ENCODE results near the gene RYR2.
"Not testable (repeated sequence)": the region's sequence is repeated elsewhere in the genome, so short reads cannot be mapped to it uniquely, and the experiment has no call there.

The RYR2 gene

GRCh38 chr1:237084341-237085077, 42.5 kb downstream of the RYR2 start:
- DNase-seq: no peak

- no peak for DNase-seq
Measured at GRCh38 chr1:237091691-237092090, 49.7 kb downstream of the RYR2 start.

DNA sequence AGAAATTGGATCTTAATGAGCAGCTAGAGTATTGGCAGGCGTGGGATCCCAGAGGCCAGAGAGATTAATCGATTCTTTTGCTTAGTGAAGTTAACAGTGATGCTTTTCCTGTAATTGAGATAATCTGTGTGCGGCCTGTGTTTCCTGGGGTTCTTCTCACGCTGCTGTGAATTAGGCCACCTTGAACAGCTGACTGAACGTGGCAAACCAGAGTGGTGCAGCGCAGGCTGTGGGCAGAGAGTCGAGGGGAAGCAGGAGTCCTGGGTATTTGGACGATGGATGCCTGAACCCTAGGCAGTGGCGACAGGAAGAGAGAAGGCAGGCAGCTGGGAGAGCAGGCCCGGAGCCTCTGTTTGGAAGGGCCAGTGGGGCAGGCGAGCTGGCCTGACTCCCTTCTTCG, 51.7 kb downstream of the RYR2 start:
- no peak for DNase-seq

DNA sequence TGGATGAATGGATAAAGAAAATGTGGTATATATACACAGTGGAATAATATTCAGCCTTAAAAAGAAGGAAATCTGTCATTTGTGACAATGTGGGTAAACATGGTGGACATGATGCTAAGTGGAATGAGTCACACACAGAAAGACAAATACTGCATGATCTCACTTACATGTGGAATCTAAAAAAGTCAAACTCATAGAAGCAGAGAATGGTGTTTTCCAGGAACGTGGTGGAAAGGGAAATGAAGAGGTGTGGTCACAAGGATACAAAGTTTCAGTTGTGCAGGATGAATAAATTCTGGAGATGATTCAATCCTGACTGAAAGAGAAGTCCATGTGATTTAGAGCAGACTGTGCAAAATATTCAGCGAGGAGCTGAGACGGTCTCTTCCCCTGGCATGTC, 56.6 kb downstream of the RYR2 start:
- no peak for DNase-seq

DNA sequence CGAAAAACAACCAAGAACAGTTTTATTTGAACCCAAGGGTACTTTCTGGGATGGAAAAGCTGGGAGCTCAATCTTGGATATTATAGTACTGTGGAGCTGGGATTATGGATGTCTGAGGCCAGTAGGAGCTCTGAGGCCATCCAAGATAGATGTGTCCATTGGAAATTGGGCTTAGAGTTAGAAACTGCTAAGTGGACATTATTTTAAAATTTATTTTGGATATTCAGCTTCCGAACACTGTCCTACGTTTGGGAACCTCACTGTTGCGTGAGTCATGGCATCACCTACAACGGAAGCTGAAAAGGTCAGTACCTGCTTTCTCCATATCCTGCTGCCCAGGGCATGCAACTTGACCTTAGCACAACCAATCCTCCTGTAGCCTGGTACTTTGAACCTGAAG, 61.0 kb downstream of the RYR2 start:
- DNase-seq: no peak

GRCh38 chr1:237104096-237104495, 62.1 kb downstream of the RYR2 start:
- DNase-seq: no peak

- DNase-seq: no peak
Measured at GRCh38 chr1:237105826-237106225, 63.8 kb downstream of the RYR2 start.

DNA sequence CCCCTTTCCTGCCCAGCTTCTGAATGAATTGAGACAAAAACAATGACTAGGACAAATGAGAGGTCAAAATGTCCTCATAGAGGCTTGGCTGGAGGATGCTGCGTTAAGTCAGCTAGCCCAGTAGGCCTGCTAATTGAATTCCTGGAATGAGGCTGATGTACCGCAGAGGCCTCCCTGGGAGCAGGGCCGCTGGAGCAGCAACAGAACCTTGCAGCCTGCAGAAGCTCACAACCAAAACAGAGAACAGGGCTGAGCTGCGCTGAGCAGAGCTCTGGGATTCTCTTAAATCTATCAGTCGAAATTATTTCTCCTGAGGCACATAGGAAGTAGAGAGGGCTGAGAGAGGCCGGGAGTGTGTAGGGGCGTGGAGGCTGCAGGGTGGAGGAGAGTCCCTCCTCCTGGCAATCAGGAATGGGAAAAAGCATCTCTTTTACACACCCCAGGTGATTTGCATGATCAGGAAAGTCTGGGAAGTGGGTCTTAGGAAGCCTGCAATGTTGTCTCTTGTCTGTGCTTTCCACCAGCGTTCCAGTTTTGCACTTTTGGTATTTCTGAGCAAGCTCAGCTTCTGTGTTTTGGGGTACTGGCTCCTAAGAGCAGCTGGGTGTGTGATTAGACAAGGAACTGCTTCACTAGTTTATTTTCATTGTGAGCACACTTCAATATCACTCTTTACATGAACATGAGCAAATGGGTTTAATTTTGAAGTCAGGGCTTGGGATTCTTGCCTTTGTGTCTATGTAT, 66.5 kb downstream of the RYR2 start:
- no peak for DNase-seq

DNA sequence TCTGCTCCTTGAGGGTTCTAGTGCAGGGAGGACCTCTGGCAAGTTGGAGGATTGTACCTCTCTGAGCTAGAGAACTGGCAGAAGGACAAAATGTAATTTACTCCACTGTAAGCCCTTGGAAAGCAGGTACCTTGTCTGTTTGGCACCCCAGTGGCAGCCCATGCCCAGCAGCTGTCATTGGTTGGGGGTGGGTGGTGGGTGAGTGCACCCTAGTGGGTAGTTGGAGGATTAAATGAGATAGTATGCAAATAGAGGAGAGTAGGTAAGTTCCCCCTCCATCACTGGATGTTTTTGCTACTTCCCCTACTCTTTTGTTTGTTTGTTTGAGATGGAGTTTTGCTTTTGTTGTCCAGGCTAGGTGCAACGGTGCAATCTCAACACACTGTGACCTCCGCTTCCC, 69.8 kb downstream of the RYR2 start:
- no peak for DNase-seq

DNA sequence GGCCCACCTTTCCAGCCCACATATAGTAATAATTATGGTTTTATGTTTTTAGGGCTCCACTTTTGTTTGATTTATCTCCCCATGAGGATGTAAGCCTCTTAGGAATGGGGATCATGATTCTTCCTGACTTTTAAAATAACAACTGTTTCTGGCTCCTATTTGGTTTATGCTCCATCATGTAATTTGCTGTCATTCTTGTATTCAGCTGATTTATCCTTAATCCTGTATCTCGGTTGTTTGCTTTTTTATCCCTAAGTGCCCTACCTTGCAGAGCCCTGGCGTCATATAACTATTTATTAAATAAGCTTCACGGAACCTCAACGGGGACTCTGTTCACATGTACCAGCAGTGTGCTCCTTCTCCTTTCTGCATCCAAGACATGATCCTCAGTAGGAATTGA, 70.7 kb downstream of the RYR2 start:
- no peak for DNase-seq

GRCh38 chr1:237115035-237115434, 73.1 kb downstream of the RYR2 start:
- no peak for DNase-seq

DNA sequence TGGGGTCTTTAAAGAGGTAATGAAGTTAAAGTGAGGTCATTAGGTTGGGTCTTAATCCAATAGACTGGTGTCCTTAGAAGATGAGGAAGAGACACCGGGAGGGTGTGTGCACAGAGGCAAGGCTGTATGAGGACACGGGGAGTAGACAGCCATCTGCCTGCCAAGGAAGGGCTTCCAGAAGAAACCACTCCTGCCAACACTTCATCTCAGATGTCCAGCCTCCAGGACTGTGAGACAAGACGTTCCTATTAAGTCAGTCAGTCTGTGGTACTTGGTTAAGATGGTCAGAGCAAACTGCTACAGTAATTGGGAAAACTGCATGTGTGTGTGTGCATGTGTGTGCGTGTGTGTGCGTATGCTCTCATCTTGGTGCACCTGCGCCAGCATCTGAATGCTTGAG, 77.1 kb downstream of the RYR2 start:
- no peak for DNase-seq

- DNase-seq: no peak
Measured at GRCh38 chr1:237120683-237121082, 78.7 kb downstream of the RYR2 start.

DNA sequence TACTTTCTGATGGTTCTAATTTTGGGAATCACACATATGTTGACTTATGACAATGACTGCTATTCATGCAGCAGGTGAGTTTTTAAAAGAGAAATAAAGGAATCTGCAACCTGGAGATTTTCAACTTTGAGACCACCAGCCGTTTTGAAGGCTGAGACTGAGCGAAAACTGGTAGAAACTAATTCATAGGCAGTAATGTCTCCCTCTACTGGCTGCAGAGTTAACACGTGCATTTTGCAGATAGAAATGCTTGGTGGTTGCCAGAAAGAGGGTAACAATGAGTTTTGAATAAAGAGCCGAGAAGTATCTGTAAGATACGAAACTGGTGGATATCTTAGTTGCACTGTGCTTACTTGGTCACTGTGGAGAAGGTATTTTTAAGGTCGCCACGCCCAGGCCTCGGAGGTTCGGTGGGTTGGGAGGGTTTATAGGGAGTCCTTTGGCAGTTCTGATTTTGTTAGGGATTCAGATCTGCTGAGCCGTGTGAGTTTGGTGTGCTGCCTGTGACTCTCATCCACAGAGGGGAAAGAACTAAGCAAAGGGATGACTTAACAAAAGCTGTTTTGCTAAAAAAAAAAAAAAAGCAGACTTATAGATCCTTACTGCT, 83.0 kb downstream of the RYR2 start:
- DNase-seq: no peak

DNA sequence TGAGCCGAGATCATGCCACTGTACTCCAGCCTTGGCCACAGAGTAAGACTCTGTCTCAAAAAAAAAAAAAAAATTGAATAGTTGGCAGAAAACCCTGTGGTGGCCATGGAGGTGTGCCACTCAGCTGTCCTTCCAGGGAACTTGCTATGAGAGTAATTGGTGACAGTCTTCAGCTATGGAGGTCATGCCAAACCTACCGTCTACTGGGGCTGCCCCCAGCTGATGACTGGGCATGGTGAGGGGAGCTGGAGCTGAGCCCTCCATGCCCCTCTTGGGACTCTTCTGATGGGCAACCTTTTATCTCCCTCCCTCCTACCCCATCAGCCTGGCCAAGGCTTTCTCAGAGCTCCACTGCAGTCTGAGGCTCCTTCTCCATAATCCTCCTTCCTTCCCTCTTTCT, 84.2 kb downstream of the RYR2 start:
- no peak for DNase-seq

DNA sequence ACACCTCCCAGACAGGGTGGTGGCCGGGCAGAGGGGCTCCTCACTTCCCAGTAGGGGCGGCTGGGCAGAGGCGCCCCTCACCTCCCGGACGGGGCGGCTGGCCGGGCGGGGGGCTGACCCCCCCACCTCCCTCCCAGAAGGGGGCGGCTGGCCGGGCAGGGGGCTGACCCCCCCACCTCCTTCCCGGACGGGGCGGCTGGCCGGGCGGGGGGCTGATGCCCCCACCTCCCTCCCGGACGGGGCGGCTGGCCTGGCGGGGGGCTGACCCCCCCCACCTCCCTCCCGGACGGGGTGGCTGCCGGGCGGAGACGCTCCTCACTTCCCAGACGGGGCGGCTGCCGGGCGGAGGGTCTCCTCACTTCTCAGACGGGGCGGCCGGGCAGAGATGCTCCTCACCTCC, 85.3 kb downstream of the RYR2 start:
- not testable (repeated sequence) for DNase-seq

DNA sequence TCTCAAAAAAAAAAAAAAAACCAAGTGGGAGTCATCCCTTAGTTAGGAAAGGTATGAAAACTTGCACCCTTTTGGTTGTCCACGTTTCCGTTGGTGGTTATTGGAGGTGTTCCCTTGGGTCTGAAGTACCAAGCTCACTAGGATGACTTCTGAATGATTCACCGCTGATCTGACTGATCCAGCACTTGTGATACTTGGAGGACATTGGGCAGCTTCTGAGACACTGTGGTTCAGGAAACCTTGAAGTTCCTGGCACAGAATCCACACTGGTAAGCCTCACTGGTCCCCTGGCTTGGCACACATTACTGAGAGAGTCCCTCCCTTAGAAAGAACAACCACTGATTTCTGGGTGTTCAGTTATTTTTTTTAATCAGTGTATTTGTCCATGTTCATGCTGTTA, 91.9 kb downstream of the RYR2 start:
- no peak for DNase-seq

DNA sequence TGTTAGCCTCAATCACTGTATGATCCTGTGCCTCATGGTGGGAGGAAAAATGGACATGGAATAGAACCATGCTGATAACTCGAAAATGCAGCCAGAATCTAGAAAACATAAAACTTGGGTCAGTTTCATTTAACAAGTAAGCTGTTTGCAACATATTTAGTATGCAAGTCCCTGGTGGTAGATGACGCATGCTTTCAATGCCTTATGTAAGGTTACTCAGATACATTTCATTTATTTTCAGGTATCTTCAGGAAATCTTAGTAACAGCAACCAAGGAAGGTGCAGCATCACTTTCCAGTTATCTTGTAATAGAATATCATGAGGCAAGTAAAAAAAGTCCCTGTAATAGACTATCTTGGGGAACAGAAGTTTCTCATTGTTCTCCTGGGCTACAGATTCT, 92.9 kb downstream of the RYR2 start:
- no peak for DNase-seq

DNA sequence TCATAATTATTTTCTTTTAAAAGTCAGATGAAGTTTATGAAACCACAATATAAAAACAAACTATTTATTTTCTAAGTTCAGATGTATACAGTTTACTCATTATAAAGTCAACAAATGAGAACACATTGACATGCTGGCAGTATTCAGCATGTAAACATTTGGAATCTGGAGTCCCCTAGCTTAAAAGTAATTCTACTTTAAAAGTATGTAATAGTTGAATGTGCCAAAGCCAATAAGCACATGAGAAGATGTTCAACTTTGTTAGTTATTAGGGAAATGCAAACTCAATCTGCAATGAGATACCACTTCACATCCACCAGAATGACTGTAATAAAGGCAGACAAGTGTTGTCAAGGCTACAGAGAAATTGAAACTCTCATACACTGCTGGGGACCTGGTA, 96.6 kb downstream of the RYR2 start:
- no peak for DNase-seq

DNA sequence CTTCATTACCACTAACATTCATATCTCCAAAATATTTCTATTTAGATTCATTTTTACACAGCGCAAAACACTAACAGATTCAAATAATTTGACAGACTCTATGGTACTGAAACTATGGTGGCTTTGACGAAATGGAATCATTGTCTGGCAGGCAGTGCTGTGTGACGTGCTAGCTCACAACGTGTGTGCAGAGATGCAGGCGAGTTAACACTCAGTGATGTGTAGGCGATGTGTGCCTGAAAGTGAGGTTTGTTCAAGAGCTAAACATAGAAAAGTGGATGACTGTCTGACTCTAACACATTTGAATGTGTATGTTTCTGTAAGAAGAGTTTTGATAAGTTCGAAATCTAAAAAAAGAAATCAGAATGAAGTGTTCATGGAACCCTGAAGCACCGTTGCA, 97.7 kb downstream of the RYR2 start:
- DNase-seq: no peak

DNA sequence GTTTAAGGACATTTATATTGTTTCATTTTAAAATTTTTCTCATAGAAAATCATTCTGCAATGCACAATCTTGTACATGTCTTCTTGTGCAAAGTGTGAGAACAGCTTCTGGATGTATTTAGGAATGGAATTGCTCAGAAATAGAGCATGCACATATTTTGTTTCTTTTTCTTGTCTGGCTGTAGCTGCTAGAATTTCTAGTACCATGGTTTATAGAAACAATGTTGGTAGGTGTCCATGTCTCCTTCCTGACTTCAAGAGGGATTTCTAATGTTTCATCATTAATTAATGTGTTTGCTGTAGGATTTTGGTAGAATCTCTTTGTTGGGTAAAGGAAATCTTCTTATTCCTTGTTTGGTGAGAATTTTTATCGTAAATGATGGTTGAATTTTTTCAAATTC, 99.0 kb downstream of the RYR2 start:
- DNase-seq: no peak

DNA sequence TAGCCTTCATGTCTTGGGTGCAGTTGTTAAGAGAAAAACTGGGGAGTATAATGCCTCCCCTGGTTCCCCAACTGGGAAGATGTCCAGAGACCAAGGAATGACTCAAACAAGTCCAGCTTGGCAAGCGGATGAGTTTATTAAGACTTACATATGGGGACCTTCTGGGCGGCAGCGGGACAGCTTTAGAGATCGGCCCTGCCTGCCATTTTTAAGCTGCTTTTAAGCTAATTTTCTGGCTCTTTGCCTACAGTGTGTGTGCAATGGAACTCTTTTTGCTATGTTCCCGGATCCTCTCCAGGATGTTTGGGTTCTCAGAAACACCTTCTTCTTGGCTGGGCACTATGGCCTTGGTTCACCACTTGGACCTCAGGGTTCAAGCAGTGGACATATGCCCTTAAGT, 99.5 kb downstream of the RYR2 start:
- DNase-seq: no peak

DNA sequence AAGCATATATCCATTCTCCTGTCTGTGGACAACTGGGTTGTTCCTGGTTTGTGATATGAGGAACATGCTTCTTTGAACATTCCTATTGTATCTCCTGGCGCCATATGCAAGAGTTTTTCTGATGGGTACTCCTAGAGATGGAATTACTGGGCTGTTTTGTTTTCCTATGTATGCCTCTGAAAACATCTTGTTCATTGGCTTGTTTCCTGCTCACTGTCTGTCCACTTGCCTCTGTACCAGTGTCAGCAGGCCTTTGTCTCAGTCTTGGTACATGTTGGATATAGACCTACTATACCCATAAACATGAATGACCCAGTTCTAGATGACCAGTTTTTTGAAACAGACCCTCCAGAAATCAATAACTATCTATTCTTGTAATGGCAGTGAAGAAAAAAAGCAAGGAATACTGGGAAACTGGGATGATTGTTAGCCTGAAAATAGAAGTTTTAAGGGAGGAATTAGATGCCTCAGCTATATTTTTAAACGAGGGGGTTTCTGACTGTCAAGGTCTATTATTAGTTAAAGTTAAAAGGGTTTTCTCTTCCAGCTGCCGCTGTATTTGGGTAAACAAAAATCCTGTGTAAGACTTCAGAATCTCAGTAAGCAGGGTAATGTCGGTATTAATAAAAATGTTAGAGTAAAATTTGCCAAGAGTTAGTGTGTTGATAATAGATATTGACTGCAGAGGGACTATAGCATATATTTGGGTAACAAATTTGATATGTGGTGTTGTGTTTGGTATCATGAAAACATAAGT, 103.6 kb downstream of the RYR2 start:
- DNase-seq: peak; percentile 9

Measured in right kidney (tissue), 1 donor.